Measurements from ENCODE around the gene AHI1. TPM values are rescaled to one million over a fixed set of nuclear protein-coding genes. Genes with fewer than 3 reads are reported as not detected.

The AHI1 gene
- total and polyA plus RNA-seq, 2 donors (not counting 1 experiment from before 2014, with no cell fraction given): 8.3 to 61.7 TPM

DNA sequence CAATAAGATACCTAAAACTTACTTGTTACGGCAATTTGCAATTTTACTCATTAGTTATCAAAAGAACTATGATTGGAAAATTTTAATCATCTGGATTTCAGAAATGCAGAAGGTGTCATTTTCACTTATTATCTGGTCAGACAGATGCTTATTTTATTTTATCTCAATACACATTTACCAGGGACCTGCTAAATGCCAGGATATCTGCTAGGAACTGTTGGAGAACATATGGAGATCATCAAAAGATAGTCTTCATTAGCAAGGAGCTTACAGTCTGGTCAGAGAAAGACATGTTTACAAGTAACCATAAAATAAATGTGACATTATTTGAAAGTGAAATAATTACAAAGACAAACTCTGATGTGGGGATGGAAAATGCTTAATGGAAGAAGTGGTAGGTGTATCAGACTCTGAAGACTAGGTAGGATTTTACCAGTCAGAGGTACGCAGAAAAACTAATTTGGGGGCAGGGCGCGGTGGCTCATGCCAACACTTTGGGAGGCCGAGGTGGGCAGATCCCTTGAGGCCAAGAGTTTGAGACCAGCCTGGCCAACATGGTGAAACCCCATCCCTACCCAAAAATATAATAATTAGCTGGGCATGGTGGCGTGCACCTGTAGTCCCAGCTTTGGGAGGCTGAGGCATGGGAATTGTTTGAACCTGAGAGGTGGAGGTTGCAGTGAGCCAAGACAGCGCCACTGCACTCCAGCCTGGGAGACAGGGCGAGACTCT, 178.6 kb downstream of the AHI1 start:
- POLR2A ChIA-PET: no interaction called here
- 100% methylated on average over 2 of the region's 8 CpGs for WGBS (ENCODE audit: insufficient coverage)

GRCh38 chr6:135314543-135314942, 183.0 kb downstream of the AHI1 start:
- 60% methylated on average over 1 of the region's 1 CpG for WGBS (ENCODE audit: insufficient coverage)
- Histone ChIP-seq H3K36me3 (replicated peaks in 1 of 2; ENCODE audit: control extremely low read depth in 1 of 2, control insufficient read depth in 1 of 2, extremely low read depth in 1 of 2, insufficient read depth in 2 of 2, low read length in 1 of 2) (no peaks in the 10 kb centered on the region), H3K9me3 (ENCODE audit: control extremely low read depth in 1 of 3, control insufficient read depth in 2 of 3, insufficient read depth in 1 of 3, low read length in 2 of 3) (no peaks in the 10 kb centered on the region), H3K4me2 (replicated peaks; ENCODE audit: low read depth, low read length, poor library complexity, severe bottlenecking) (no peak overlapping the region), H3K4me1 (ENCODE audit: control insufficient read depth in 2 of 2, insufficient read depth in 2 of 2, low read length in 2 of 2) (no peaks in the 10 kb centered on the region), H2AFZ (ENCODE audit: insufficient read depth, low read depth, low read length, poor library complexity, severe bottlenecking) (no peak overlapping the region), H3K27ac (ENCODE audit: low read length in 2 of 2) (no peak overlapping the region), H4K20me1 (ENCODE audit: control insufficient read depth, insufficient read depth, low read length, poor library complexity, severe bottlenecking) (no peaks in the 10 kb centered on the region), H3K79me2 (ENCODE audit: control insufficient read depth, insufficient read depth, low read length) (no peaks in the 10 kb centered on the region), H3K27me3 (replicated peaks in 1 of 4; ENCODE audit: control extremely low read depth in 1 of 4, control insufficient read depth in 3 of 4, insufficient read depth in 4 of 4, low read length in 3 of 4) (no peaks in the 10 kb centered on the region), H3K9ac (ENCODE audit: low read length) (no peak overlapping the region), H3K4me3 (ENCODE audit: control extremely low read depth in 1 of 5, extremely low read depth in 1 of 5, insufficient read depth in 1 of 5, low read depth in 2 of 5, low read length in 4 of 5) (no peak overlapping the region)
- intact Hi-C loops (cut with micrococcal nuclease): no loop called here
- no peaks in the 10 kb centered on the region for H3K27me3 Mint-ChIP-seq
- no peak for DNase-seq
- no peak overlapping the region for H3K4me3 Mint-ChIP-seq
- H3K9me3 Mint-ChIP-seq (ENCODE audit: insufficient read depth): no peaks in the 10 kb centered on the region
- no peak for ATAC-seq (ENCODE audit: low read depth)
- ChIA-PET POLR2A (no interaction called here), CTCF (no interaction called here)
- no peaks in the 10 kb centered on the region for H3K4me1 Mint-ChIP-seq
- no peak overlapping the region for H3K27ac Mint-ChIP-seq
- TF ChIP-seq, protein P1, sequence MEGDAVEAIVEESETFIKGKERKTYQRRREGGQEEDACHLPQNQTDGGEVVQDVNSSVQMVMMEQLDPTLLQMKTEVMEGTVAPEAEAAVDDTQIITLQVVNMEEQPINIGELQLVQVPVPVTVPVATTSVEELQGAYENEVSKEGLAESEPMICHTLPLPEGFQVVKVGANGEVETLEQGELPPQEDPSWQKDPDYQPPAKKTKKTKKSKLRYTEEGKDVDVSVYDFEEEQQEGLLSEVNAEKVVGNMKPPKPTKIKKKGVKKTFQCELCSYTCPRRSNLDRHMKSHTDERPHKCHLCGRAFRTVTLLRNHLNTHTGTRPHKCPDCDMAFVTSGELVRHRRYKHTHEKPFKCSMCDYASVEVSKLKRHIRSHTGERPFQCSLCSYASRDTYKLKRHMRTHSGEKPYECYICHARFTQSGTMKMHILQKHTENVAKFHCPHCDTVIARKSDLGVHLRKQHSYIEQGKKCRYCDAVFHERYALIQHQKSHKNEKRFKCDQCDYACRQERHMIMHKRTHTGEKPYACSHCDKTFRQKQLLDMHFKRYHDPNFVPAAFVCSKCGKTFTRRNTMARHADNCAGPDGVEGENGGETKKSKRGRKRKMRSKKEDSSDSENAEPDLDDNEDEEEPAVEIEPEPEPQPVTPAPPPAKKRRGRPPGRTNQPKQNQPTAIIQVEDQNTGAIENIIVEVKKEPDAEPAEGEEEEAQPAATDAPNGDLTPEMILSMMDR (IDR thresholded peaks at IDR 0.05): no peak
- TF ChIP-seq EZH2 (IDR thresholded peaks at IDR 0.05; ENCODE audit: borderline replicate concordance, insufficient read depth, low read depth, low read length, poor library complexity, severe bottlenecking): no peak

More for the DNA sequence above, 178.6 kb downstream of the AHI1 start:
- Histone ChIP-seq H3K4me2 (replicated peaks; ENCODE audit: low read depth, low read length, poor library complexity, severe bottlenecking) (no peak overlapping the region), H3K36me3 (replicated peaks in 1 of 2; ENCODE audit: control extremely low read depth in 1 of 2, control insufficient read depth in 1 of 2, extremely low read depth in 1 of 2, insufficient read depth in 2 of 2, low read length in 1 of 2) (no peaks in the 10 kb centered on the region), H3K9me3 (ENCODE audit: control extremely low read depth in 1 of 3, control insufficient read depth in 2 of 3, insufficient read depth in 1 of 3, low read length in 2 of 3) (no peaks in the 10 kb centered on the region), H3K27me3 (replicated peaks in 1 of 4; ENCODE audit: control extremely low read depth in 1 of 4, control insufficient read depth in 3 of 4, insufficient read depth in 4 of 4, low read length in 3 of 4) (no peaks in the 10 kb centered on the region), H3K4me3 (ENCODE audit: control extremely low read depth in 1 of 5, extremely low read depth in 1 of 5, insufficient read depth in 1 of 5, low read depth in 2 of 5, low read length in 4 of 5) (no peak overlapping the region), H3K4me1 (ENCODE audit: control insufficient read depth in 2 of 2, insufficient read depth in 2 of 2, low read length in 2 of 2) (peaks cover 11 to 12% of the 10 kb centered on the region in 2 donors), H3K9ac (ENCODE audit: low read length) (no peak overlapping the region), H2AFZ (ENCODE audit: insufficient read depth, low read depth, low read length, poor library complexity, severe bottlenecking) (no peak overlapping the region), H4K20me1 (ENCODE audit: control insufficient read depth, insufficient read depth, low read length, poor library complexity, severe bottlenecking) (no peaks in the 10 kb centered on the region), H3K79me2 (ENCODE audit: control insufficient read depth, insufficient read depth, low read length) (no peaks in the 10 kb centered on the region), H3K27ac (ENCODE audit: low read length in 2 of 2) (no peak overlapping the region)
- Mint-ChIP-seq H3K9me3 (ENCODE audit: insufficient read depth) (no peaks in the 10 kb centered on the region), H3K4me1 (peaks cover 11% of the 10 kb centered on the region), H3K27ac (no peak overlapping the region), H3K27me3 (no peaks in the 10 kb centered on the region), H3K4me3 (no peak overlapping the region)
- ATAC-seq (ENCODE audit: low read depth) (no peak), DNase-seq (no peak)
- CTCF ChIA-PET: no interaction called here
- TF ChIP-seq EZH2 (IDR thresholded peaks at IDR 0.05; ENCODE audit: borderline replicate concordance, insufficient read depth, low read depth, low read length, poor library complexity, severe bottlenecking): no peak
- TF ChIP-seq, protein P1 (IDR thresholded peaks at IDR 0.05): no peak
- intact Hi-C loops (cut with micrococcal nuclease): no loop called here

Measured in B cell (primary cell).